ENCODE measurements around the gene SLC22A16.
A peak's percentile ranks its signal among the peaks of the same experiment; 100 is the strongest.
"Not testable (repeated sequence)": the region's sequence is repeated elsewhere in the genome, so short reads cannot be mapped to it uniquely, and the experiment has no call there.

The SLC22A16 gene

DNA sequence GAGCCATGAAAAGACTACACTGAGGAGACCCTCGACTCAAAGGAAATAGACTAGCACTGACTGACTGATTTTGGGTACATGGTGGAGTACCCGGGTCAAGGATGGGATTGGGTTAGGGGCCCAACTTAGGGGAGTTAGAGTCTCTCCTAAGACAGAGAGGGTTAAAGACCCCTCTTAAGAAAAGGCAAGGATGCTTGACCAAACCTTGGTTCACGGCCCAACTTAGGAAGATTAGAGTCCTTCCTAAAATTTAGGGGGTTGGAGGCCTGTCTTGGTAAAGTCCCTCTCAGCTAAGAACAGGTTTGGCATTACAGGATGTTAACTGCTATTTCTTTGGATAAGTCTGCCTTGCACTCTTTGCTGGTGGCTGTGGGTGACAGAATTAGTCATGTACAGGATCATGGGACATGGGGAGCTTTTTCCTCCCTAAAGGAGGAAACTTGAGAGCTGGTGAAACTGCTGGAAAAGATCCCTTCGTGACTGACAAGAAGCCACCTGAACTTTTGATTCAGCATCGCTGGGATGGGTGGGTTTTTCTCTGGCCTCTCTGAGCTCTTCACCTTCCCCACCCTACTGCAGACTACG lies 12.3 kb upstream of the SLC22A16 start:
- no peak for DNase-seq

DNA sequence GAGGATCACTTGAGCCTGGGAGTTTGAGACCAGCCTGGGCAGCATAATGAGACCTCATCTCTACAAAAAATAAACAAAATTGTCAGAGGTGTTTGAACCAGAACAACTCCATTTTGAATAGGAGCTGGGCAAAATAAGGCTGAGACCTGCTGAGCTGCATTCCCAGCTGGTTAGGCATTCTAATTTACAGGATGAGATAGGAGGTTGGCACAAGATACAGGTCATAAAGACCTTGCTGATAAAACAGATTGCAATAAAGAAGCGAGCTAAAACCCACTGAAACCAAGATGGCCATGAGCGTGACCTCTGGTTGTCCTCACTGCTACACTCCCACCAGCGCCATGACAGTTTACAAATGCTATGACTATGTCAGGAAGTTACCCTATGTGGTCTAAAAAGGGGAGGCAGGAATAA lies 11.6 kb upstream of the SLC22A16 start:
- not testable (repeated sequence) for DNase-seq

DNA sequence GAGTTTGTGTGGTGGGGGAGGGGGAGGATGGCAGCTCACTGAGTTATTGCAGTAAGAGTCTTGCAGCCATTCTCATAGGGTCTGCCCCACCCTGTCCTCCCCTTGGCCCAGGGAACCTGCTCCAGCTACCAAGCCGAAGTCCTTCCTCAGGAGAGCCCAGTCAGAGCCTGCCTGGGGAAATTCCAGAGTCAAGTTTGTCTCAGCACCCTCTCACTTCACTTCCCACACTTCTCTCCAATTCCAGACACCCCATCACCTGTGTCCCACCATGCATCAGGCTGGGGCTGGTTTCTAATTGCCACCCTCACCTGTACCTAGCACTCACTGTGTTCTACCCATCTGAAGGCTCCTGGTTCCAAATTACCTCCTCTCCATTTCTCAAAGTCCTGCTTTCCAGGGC lies 10.3 kb upstream of the SLC22A16 start:
- DNase-seq: no peak

DNA sequence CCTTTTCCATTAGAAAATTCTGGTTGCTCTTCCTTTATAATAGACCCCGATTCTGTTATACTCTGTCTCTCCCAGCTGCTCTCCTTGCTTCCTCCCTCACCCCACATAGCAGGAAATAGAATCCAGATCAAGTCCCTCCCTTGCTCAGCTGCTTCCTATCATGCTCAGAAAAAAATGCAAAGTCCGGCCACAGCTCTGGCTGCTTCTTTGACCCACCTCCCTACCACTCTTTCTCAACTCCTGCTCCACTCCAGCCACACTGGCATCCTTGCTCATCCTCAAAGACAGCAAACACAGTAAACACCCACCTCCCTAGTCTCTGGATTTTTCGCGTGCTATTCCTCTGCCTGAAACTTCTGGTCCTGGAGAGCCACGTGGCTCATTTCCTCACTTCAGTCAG lies 9.1 kb upstream of the SLC22A16 start:
- no peak for DNase-seq

DNA sequence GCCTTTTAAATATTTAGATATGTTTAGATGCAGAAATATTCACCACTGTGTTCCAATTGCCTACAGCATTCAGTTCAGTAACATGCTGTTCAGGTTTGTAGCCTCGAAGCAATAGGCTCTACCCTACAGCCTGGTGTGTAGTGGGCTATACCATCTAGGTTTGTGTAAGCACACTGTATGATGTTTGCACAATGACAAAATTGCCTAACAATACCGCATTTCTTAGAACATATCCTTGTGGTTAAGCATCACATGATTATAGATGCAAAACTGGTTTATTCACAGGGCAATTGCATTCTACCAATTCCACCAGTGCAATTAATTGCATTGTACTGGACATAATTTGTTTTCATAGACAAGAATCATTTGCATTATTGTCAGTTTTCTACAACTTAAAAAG lies 7.9 kb upstream of the SLC22A16 start:
- no peak for DNase-seq

DNA sequence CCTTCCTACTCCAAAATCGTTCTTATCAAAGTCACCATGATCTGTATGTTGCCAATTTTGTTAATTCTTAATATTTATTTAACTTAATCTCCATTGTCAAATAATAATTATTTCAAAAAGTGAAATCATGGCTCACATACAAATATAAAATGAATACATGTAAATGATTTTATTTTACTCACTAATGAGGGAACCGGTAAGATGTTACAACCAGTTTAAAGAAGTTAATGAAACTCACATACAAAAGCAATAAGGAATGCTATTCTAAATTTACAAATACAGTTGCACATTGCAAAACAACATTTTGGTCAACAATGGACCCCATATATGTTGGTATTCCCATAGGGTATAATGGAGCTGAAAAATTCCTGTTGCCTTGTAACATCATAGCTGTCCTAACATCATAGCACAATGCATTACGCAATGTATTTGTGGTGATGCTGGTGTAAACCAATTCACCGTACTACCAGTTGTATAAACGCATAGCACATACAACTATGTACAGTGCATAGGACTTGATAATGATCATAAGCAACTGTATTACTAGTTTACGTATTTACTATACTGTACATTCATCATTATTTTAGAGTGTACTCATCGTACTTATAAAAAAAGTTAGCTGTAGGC lies 6.5 kb upstream of the SLC22A16 start:
- DNase-seq: no peak

DNA sequence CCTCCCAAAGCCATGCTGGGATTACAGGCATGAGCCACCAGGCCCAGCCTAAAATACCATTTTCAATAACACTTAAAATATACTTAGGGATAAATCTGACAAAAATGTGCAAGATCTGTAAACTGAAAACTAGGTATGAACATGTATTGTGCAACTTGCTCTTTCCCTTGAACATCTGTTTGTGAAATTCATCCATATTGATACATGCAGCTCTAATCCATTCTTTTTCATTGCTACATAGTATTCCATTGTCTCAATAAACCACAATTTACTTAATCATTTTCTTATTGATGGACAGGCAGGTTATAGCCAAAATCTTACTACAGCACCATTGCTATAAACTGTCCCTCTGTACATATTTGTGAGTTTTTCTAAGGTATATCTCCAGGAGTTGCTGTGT lies 4.7 kb upstream of the SLC22A16 start:
- DNase-seq: no peak

DNA sequence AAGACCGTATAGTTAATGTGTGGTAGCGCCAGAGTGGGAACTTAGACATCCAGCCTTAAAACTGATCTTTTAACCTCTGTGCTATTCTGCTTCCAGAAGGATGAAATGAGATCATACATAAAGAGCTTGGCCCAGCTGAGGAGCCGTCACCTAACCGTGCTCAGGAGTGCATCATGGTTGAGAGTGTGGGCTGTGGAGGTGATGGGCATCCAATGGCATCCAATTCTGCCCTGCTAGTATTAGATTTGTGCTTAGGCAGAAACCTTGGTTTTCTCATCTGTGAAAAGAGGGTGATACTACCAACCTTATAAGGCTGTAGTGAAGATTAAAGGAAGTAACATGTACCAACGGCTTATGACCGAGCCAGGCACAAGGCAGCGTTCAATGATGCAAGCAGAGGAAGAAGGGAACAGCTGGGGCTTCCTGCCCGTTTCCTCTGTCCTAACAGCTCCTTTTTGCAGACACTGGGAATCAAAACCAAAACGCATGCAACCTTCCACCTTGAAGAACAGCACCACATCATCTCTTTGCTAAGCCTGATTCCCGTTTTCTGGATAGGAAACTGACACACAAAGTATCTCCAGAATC lies 1.3 kb downstream of the SLC22A16 start:
- DNase-seq: no peak

DNA sequence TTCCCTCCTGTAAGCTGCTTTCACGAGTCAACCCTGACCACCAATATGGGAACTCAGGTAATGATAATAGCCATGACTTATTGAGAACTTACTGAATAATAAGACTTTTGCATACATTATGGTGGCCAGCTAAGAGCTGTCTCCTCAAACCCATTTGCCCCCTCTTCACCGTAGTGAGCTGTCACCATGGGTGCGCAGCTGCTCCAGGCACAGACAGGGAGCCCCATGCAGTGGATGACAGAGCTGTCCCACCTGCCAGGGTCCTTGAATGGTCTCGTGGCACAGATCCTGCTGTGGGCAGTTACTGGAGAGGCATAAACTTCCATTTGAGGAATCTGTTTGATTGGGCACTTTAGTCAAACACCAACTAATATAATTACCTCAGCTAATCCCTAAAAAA lies 1.9 kb downstream of the SLC22A16 start:
- DNase-seq: no peak

DNA sequence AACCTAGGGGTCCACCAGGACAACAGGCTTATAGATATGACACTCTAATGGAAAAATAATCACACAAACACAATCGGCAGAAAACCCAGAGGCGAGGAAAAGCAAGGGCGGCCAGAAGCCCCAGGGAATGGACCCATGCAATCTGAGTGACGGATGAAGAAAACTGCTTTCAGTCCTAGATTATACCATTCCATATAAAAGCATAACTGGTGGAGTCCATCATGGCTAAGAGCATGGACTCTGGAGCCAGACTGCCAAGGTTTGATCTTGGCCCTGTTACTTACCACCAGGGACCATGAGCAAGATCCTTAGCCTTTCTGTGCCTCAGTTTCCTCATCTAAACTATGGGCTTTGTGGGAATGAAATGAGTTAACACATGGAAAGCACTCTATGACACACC lies 3.7 kb downstream of the SLC22A16 start:
- DNase-seq: no peak

DNA sequence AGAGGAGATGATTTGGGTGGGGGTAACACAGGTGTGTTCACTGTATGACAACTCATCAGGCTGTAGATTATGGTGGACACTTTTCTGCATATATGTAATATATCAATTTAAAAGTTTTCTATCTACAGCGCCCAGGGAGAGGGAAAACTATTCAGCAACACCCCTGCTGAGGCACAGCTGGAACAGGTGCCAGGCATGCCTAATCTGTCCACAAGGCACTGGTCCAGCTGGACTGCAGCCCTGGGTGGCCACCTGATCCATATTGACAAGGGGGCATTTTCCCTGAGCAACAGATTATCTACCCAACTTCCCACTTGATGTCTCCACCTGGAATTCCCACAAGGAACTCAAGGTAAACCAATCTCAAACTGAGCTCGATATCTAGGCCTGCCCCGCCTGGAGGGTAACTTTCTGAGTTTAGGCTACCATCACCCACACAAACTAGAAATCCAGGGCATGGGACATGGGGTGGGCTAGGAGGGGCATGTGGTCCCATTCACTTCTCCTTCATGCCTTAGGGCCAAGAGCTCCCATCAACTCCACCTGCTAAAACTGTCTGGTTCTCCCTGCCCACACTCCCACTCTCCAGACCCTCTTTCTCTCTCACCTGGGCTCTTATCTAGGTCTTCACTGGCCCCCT lies 4.6 kb downstream of the SLC22A16 start:
- DNase-seq: no peak

DNA sequence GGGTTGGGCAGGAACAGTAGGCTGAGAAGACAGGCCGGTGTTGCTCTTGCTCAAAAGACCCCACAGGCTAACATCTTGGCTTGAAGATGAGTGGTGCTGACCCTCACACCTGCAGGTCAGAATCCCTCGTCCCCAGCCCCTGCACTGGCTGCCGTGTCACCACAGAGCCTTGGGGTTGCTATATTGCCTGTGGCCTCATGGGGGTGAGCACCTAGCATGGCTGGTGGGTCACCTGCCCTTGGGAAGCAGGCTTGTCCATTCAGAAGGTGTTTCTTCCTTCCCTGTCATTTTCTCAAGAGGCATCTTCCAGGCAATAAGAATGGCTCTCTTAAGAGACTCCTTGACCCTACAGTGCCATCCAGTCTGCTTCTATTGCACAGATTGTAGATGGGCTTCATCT lies 7.7 kb downstream of the SLC22A16 start:
- no peak for DNase-seq

DNA sequence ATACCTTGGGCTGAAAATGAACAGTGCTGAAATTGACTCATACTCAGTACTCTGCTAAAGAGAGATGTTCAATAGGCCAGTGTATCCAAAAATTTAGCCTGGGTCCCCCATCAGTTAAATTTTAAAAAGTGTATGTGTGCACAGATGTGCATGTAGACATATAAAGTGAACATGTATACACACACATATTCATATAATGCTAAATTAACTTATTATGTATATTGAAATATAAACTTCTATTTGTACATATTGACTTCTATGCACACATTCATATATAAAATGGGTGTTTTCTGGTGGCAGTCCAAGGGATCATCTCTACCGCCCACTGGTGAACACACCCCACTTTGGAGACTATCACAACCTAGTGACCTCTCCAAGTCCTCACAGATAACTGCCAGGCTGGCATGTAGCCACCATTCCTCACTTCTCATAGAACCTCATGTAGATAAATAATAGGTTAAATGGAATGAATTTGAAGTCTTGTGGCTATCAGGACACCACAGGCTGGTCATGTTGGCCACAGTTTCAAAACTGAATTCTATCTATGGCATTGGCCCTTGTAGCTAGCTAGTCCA lies 8.8 kb downstream of the SLC22A16 start:
- no peak for DNase-seq

DNA sequence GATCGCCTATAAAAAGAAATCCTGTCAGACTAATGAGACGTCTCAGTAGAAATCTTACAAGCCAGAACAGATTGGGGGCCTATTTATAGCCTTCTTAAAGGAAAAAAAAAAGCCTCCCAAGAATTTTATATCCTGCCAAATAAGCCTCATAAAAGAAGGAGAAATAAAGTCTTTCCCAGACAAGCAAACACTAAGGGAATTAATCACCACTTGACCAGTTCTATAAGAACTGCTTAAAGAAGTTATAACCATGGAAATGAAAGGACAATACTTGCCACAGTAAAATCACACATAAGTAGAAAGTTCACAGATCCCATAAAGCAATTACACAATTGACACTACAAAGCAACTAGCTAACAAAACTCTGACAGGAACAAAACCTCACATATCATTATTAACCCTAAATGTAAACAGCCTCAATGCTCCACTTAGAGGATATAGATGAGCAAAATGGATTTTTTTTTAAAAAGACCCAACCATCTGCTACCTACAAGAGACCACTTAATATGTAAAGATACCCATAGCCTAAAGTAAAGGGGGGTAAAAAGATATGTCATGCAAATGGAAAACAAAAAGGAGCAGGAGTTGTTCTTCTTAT lies 13.4 kb downstream of the SLC22A16 start:
- no peak for DNase-seq

DNA sequence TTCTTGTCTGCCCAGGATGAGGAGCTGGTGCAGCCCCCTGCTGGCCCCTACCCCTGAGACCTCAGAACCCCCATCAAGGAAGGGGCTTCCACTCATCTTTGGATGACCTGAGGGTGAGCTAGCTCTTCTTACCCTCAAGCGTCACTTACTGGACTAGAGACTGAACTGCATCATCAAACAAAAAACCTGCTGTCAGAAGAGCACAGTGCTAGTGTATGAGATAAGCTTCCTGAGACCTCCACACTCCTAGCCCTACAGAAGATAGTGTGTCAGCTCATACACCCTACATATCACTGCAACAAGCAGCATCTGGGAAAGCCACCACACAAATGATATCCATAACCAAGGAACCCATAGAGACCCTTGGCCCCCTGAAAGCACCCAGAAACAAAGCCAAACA lies 15.0 kb downstream of the SLC22A16 start:
- DNase-seq: no peak

DNA sequence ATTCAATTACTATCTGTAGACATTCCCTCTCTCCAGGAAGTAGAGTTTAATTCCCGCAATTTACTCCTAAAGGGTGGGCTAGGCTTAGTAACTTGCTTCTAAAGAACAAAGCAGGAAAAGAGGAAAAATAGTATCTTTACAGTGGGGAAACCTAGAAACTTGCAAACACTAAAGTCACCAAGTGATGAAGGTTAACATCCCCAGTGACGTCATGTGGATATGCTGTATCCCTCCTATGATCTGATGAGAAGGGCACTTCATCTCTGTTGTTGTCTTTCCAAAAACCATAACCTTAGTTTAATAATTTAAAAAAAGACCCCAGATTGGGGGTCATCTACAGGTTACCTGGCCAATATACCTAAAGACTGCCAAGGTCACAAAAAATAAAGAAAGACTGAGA lies 17.3 kb downstream of the SLC22A16 start:
- DNase-seq: no peak

DNA sequence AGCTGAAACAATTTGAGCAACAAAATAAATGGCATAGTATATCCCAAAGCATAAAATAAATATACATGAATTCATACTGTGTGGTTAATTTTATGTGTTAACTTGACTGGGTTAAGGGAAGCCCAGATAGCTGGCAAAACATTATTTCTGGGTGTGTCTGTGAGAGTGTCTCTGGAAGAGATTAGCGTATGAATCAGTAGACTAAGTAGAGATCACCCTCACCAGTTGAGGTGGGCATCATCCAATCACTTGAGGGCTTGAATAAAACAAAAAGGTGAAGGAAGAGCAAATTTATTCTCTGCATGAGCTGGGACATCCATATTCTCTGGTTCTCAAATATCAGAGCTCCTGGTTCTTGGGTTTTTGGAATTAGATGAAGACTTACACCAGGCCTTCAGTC lies 17.9 kb downstream of the SLC22A16 start:
- DNase-seq: no peak

DNA sequence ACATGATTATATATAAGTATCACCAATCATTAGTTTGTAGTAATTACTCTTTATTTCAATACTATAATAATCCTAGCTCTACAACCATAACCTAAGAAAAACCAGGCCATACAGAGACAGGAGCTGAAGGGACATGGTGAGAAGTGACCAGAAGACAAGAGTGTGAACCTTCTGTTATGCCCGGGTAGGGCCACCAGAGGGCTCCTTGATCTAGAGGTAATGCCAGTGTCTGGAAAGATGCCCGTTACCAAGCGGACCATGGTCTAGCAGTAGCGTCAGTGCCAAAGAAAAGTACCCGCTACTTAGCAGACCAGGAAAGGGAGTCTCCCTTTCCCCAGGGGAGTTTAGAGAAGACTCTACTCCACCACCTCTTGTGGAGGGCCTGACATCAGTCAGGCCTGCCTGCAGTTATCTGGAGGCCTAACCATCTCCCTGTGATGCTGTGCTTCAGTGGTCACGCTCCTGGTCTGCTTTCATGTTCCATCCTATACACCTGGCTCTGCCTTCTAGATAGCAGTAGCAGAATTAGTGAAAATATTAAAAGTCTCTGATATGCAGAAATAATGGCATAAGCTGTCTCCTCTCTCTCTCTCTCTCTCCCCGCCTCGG lies 18.7 kb downstream of the SLC22A16 start:
- peak; percentile 13 for DNase-seq

DNA sequence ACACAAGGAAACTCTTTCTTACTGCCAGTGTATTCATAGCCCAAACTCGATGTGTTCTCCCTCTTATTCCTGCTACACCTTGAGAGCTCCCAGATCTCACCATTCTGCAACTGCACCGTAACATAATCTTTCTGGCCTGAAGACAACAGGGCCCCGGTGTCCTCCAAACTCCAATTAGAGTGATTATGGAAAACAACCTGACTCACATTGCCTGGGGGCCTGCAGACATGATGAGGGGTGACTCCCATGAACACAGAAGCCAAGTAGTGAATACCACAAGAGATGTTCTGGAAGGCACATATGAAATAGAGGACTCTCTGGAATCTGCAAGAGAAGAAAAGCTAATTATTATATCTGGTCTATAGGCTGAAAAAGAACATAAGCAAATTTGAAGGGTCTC lies 19.7 kb downstream of the SLC22A16 start:
- no peak for DNase-seq

DNA sequence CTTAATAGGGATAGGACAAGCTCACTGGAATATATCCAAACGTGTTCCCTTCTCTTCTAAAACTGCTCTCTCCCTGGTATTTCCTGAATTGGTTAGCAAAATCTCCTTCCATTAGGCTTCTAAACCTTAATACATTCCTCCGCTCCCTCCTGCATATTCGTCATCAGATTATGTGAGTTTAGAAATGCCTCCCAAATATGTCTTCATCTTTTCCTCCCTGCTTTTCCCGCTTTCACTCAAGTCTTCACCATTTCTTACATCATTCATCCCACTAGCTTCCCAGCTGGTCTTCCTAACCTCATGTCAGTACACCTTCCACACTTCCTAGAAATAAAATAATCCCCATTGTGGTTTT lies 26.9 kb downstream of the SLC22A16 start:
- no peak for DNase-seq

DNA sequence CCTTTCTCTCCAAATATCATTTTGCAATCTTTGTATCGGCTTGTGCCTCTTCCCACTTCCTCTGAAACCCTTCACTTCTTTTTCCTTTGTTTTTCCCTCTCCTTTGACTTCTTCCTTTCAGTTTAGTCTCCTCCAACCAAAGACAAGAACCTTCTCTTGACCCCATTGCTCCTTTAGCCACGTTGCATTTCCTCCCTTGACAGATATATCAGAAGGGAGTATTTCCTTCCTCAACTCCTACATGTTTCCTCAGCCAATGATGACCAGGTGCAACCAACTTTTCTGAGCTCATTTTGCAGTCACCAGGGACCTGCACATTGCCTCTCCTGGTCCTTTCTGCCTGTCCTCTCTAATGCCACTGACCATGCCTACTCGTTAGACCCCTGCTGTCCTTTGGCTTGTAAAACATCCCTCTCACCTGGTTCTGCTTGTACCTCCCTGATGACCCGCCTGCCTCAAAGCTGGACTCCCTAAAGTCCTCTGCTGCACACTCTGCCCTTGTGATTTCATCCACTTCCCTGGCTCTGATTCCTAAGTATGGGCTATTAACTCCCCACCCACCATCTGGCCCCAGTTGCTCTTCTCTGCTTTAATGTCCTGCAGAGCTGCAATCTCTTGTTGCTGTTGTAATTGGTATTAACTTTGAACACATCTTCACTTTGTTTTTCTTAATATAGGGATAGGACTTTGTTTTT lies 27.4 kb downstream of the SLC22A16 start:
- DNase-seq: no peak

DNA sequence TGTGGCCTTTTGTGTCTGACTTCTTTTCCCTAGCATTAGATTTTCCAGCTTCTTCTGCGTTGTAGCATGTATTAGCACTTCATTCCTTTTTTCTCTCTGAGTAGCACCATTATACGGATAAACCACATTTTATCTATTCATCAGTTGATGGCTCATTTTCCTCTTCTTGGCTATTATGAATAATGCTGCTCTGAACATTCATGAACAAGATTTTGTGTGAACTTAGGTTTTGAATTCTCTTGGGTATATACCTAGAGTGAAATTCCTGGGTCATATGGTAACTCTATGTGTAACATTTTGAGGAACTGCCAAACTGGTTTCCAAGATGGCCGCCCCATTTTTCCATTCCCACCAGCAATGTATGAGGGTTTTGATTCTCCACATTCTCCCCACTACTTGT lies 28.7 kb downstream of the SLC22A16 start:
- DNase-seq: no peak

DNA sequence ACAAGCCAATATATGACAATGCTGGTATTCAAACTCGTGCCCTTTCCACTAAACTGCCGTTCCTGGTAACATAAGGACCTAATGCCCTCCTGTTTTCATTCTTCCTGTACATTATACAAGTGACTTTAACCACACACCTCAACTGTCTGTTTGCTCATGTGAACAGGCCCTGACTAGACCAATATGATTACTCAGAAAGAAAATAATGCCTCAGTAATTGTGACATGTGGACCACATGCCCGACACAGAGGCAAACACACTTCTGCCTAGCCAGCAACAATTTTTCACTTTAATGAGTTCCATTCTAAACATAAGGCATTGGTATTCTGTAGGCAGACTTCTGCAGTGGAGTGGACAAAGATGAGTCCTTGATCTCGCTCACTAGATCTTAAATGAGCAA lies 30.0 kb downstream of the SLC22A16 start:
- no peak for DNase-seq

All from COR-L47 (cell line).